GM12891 (cell line): ENCODE measurements around the gene DCUN1D4.

ENCODE experiments used
- POLR2A ChIP-seq: IDR thresholded peaks from 2 replicates; pipeline ENCODE4 v1.6.1; 2011; ENCODE audit warnings: low read depth, low read length, control low read depth
- POLR2AphosphoS5 ChIP-seq: IDR thresholded peaks from 2 replicates; pipeline ENCODE4 v1.6.1; 2011; ENCODE audit warnings: low read depth, low read length, control low read depth
- POU2F2 ChIP-seq: IDR thresholded peaks from 2 replicates; pipeline ENCODE4 v1.6.1; 2011; ENCODE audit warnings: low read depth, mild to moderate bottlenecking, control low read depth, low read length, moderate library complexity
- SPI1 ChIP-seq: IDR thresholded peaks from 2 replicates; pipeline ENCODE4 v1.6.1; 2011; ENCODE audit warnings: low read depth, low read length, control low read depth
- TAF1 ChIP-seq: IDR thresholded peaks from 2 replicates; pipeline ENCODE4 v1.6.1; 2011; ENCODE audit warnings: low read depth, low read length, control low read depth

DNA sequence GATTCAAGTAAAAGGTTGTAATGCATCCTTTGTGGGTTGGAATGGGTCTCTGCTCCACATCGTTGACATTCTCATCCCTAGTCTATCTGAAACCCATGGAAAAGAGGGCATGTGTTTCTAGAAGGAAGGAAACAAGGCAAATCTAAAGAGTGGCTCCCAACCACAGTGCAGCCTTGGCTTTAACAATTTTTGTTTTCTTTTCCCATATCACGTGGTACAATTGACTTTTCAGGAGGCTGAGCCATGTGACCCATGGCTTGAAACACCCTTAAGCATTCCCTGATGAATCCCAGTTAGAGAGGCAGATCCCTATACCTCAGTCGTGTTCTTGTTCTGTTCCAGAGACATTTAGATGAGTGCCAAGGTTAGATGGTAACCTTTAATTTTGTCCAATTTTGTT is 12.8 kb downstream of the DCUN1D4 start:
- TF ChIP-seq POLR2AphosphoS5 (no peak), TAF1 (no peak), SPI1 (no peak), POLR2A (no peak), POU2F2 (no peak)
